A673 (cell line): ENCODE results near the gene SCUBE2.

Source experiments
- EZH2 ChIP-seq: fragments of 200-600 bp; sonication (generic); IDR thresholded peaks from 2 replicates; pipeline ENCODE4 v1.6.1; 2017; ENCODE audit warnings: borderline replicate concordance, low read depth, mild to moderate bottlenecking, mixed read lengths, antibody characterized with exemption, low read length; ENCODE audit not compliant: poor library complexity, severe bottlenecking
- TF ChIP-seq, protein P1 (sequence below): fragments of 300-800, 200-600 bp; sonication (generic); conservative IDR thresholded peaks from 2 replicates; pipeline ENCODE4 v1.5.1; 2017; ENCODE audit warnings: low read depth, mild to moderate bottlenecking, antibody characterized with exemption, low read length, moderate library complexity, mixed read lengths

DNA sequence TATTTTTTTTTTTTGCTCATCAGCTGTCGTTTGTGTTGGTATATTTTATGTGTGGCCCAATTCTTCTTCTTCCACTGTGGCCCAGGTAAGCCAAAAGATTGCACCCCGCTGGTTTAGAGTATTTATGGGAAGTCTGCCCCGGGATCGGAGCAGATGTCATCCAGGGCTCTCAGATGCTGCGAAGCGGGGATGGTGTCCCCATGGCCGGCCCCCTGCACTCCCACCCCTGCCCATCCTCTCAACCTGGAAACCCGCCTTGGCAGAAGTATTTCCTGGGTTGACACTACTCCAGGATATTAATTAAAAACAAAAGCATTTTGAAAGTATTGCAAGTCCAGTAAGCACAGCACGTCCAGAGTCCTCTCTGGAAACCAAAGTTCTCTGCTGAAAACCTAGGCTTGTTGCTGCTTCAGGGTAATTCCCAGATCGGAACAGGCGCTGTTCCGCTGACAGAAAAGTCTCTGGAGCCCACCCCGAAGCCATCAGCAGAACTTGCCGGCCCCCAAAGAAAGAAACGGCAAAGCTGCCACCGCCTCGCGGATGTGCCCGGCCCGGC is 833 bp downstream of the SCUBE2 start:
- TF ChIP-seq, protein P1, sequence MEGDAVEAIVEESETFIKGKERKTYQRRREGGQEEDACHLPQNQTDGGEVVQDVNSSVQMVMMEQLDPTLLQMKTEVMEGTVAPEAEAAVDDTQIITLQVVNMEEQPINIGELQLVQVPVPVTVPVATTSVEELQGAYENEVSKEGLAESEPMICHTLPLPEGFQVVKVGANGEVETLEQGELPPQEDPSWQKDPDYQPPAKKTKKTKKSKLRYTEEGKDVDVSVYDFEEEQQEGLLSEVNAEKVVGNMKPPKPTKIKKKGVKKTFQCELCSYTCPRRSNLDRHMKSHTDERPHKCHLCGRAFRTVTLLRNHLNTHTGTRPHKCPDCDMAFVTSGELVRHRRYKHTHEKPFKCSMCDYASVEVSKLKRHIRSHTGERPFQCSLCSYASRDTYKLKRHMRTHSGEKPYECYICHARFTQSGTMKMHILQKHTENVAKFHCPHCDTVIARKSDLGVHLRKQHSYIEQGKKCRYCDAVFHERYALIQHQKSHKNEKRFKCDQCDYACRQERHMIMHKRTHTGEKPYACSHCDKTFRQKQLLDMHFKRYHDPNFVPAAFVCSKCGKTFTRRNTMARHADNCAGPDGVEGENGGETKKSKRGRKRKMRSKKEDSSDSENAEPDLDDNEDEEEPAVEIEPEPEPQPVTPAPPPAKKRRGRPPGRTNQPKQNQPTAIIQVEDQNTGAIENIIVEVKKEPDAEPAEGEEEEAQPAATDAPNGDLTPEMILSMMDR, result no peak
- no peak for TF ChIP-seq EZH2
